GM18907 (cell line): ENCODE results near the gene LRRC61.

ENCODE experiments used
- ATAC-seq: cut with Tn5 transposase; IDR thresholded peaks from one replicate; pipeline ENCODE4 v1.9.1; 2021; ENCODE audit warnings: mild to moderate bottlenecking, moderate library complexity; ENCODE audit not compliant: unreplicated experiment

The LRRC61 gene

GRCh38 chr7:150329331-150330120, 6.4 kb downstream of the LRRC61 start:
- no peak for ATAC-seq

- no peak for ATAC-seq
These were observed 7.2 kb downstream of the LRRC61 start for GRCh38 chr7:150330211-150330885.

- no peak for ATAC-seq
These were observed 9.9 kb downstream of the LRRC61 start for GRCh38 chr7:150332852-150333635.

GRCh38 chr7:150333659-150334058, 10.5 kb downstream of the LRRC61 start:
- ATAC-seq: no peak

- ATAC-seq: no peak
These were observed 11.0 kb downstream of the LRRC61 start for GRCh38 chr7:150334108-150334507.

- no peak for ATAC-seq
These were observed 12.1 kb downstream of the LRRC61 start for GRCh38 chr7:150335108-150335773.

- no peak for ATAC-seq
These were observed 12.6 kb downstream of the LRRC61 start for GRCh38 chr7:150335774-150336112.

GRCh38 chr7:150336746-150337145, 13.6 kb downstream of the LRRC61 start:
- no peak for ATAC-seq

GRCh38 chr7:150337179-150337578, 14.0 kb downstream of the LRRC61 start:
- ATAC-seq: no peak

- no peak for ATAC-seq
These were observed 14.5 kb downstream of the LRRC61 start for GRCh38 chr7:150337659-150338081.

GRCh38 chr7:150338166-150338829, 15.1 kb downstream of the LRRC61 start:
- ATAC-seq: no peak

GRCh38 chr7:150339409-150339809, 16.3 kb downstream of the LRRC61 start:
- no peak for ATAC-seq

GRCh38 chr7:150340024-150340749, 17.0 kb downstream of the LRRC61 start:
- ATAC-seq: no peak

- no peak for ATAC-seq
These were observed 17.7 kb downstream of the LRRC61 start for GRCh38 chr7:150340875-150341262.

GRCh38 chr7:150341263-150342120, 18.3 kb downstream of the LRRC61 start, which contains the start of gene RARRES2:
Gene RARRES2, minus strand, starts transcription at chr7:150341629. Its CDS starts 1,020 bp downstream, at chr7:150340609.
- no peak for ATAC-seq

GRCh38 chr7:150342121-150342408, 18.9 kb downstream of the LRRC61 start:
- ATAC-seq: no peak

- ATAC-seq: no peak
These were observed 20.1 kb downstream of the LRRC61 start for GRCh38 chr7:150343225-150343624.

GRCh38 chr7:150344299-150344698, 21.1 kb downstream of the LRRC61 start:
- ATAC-seq: no peak

GRCh38 chr7:150345012-150345411, 21.9 kb downstream of the LRRC61 start:
- no peak for ATAC-seq
